Lower leg skin (tissue), 3 donors: ENCODE results near the gene DENND1B.

Experiments
- POLR2A ChIP-seq, 2 donors: fragments of 450-650 bp; IDR thresholded peaks; one replicate each; pipeline ENCODE4 v1.6.1; 2016 to 2017; ENCODE audit warnings: antibody characterized with exemption in 2 of 2, mild to moderate bottlenecking in 1 of 2, moderate library complexity in 1 of 2
- TF ChIP-seq, protein P1 (sequence below), 3 donors: fragments of 450-650 bp; IDR thresholded peaks; one replicate each; pipeline ENCODE4 v1.5.1; 2016; ENCODE audit warnings: antibody characterized with exemption in 3 of 3, mild to moderate bottlenecking in 3 of 3, moderate library complexity in 2 of 3

DNA sequence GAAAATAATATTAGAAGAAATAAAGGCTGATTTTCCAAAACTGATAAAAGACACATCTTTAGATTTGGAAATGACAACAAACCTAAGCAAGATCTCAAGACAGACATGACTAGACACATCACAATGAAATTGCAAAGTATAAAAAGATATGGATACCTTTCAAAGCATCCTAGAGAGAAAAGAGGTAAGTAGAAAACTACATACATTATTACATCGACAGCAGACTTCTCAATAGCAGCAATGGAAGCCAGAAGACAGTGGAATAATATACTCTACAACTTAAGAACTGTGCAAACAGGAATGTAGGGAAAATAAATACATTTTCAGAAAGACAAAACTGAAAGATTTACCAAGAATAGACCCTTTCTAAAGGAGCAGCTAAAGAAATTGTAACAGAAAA is 50.2 kb downstream of the DENND1B start:
- TF ChIP-seq, protein P1, sequence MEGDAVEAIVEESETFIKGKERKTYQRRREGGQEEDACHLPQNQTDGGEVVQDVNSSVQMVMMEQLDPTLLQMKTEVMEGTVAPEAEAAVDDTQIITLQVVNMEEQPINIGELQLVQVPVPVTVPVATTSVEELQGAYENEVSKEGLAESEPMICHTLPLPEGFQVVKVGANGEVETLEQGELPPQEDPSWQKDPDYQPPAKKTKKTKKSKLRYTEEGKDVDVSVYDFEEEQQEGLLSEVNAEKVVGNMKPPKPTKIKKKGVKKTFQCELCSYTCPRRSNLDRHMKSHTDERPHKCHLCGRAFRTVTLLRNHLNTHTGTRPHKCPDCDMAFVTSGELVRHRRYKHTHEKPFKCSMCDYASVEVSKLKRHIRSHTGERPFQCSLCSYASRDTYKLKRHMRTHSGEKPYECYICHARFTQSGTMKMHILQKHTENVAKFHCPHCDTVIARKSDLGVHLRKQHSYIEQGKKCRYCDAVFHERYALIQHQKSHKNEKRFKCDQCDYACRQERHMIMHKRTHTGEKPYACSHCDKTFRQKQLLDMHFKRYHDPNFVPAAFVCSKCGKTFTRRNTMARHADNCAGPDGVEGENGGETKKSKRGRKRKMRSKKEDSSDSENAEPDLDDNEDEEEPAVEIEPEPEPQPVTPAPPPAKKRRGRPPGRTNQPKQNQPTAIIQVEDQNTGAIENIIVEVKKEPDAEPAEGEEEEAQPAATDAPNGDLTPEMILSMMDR (IDR thresholded peaks at IDR 0.05) = no peak
- TF ChIP-seq POLR2A (IDR thresholded peaks at IDR 0.05) = no peak
